ENCODE data around the gene SMARCA4.

The SMARCA4 gene

GRCh38 chr19:11007962-11008532, 47.2 kb downstream of the SMARCA4 start:
- H3K4me3 ChIP-seq (ENCODE audit: low read length in 2 of 2): no peak overlapping the region
- H3K9me3 ChIP-seq (ENCODE audit: control insufficient read depth in 2 of 2, low read length in 2 of 2): no peaks in the 10 kb centered on the region
- peaks cover 53 to 54% of the 10 kb centered on the region in 2 donors for H3K36me3 ChIP-seq (ENCODE audit: control insufficient read depth in 2 of 2, insufficient read depth in 2 of 2, low read length in 2 of 2)
- H3K9ac ChIP-seq (ENCODE audit: low read depth in 1 of 2, low read length in 2 of 2): no peak overlapping the region
- no peak overlapping the region for H3K27ac ChIP-seq (ENCODE audit: low read depth in 2 of 2, low read length in 2 of 2)
- no peaks in the 10 kb centered on the region for H3K27me3 ChIP-seq (ENCODE audit: control insufficient read depth in 2 of 2, insufficient read depth in 2 of 2, low read length in 2 of 2)
- no peaks in the 10 kb centered on the region for H3K4me1 ChIP-seq (ENCODE audit: control insufficient read depth in 2 of 2, insufficient read depth in 2 of 2, low read length in 2 of 2)

GRCh38 chr19:11010041-11010440, 49.2 kb downstream of the SMARCA4 start:
- Histone ChIP-seq H3K27ac (ENCODE audit: low read depth in 2 of 2, low read length in 2 of 2) (no peak overlapping the region), H3K27me3 (ENCODE audit: control insufficient read depth in 2 of 2, insufficient read depth in 2 of 2, low read length in 2 of 2) (no peaks in the 10 kb centered on the region), H3K36me3 (ENCODE audit: control insufficient read depth in 2 of 2, insufficient read depth in 2 of 2, low read length in 2 of 2) (peaks cover 63% of the 10 kb centered on the region in 2 donors), H3K4me3 (ENCODE audit: low read length in 2 of 2) (no peak overlapping the region), H3K9ac (ENCODE audit: low read depth in 1 of 2, low read length in 2 of 2) (no peak overlapping the region), H3K9me3 (ENCODE audit: control insufficient read depth in 2 of 2, low read length in 2 of 2) (no peaks in the 10 kb centered on the region), H3K4me1 (ENCODE audit: control insufficient read depth in 2 of 2, insufficient read depth in 2 of 2, low read length in 2 of 2) (no peaks in the 10 kb centered on the region)

- no peak overlapping the region for H3K4me3 ChIP-seq (ENCODE audit: low read length in 2 of 2)
- no peaks in the 10 kb centered on the region for H3K4me1 ChIP-seq (ENCODE audit: control insufficient read depth in 2 of 2, insufficient read depth in 2 of 2, low read length in 2 of 2)
- H3K36me3 ChIP-seq (ENCODE audit: control insufficient read depth in 2 of 2, insufficient read depth in 2 of 2, low read length in 2 of 2): peaks cover 67 to 70% of the 10 kb centered on the region in 2 donors
- H3K27me3 ChIP-seq (ENCODE audit: control insufficient read depth in 2 of 2, insufficient read depth in 2 of 2, low read length in 2 of 2): no peaks in the 10 kb centered on the region
- no peaks in the 10 kb centered on the region for H3K9me3 ChIP-seq (ENCODE audit: control insufficient read depth in 2 of 2, low read length in 2 of 2)
- no peak overlapping the region for H3K9ac ChIP-seq (ENCODE audit: low read depth in 1 of 2, low read length in 2 of 2)
- no peak overlapping the region for H3K27ac ChIP-seq (ENCODE audit: low read depth in 2 of 2, low read length in 2 of 2)
Measured at GRCh38 chr19:11012507-11012906, 51.7 kb downstream of the SMARCA4 start.

GRCh38 chr19:11013771-11014170, 52.9 kb downstream of the SMARCA4 start:
- H3K9me3 ChIP-seq (ENCODE audit: control insufficient read depth in 2 of 2, low read length in 2 of 2): no peaks in the 10 kb centered on the region
- H3K4me3 ChIP-seq (ENCODE audit: low read length in 2 of 2): no peak overlapping the region
- H3K27ac ChIP-seq (ENCODE audit: low read depth in 2 of 2, low read length in 2 of 2): no peak overlapping the region
- H3K9ac ChIP-seq (ENCODE audit: low read depth in 1 of 2, low read length in 2 of 2): no peak overlapping the region
- peaks cover 60 to 71% of the 10 kb centered on the region in 2 donors for H3K36me3 ChIP-seq (ENCODE audit: control insufficient read depth in 2 of 2, insufficient read depth in 2 of 2, low read length in 2 of 2)
- peaks cover 3 to 12% of the 10 kb centered on the region in 2 donors for H3K4me1 ChIP-seq (ENCODE audit: control insufficient read depth in 2 of 2, insufficient read depth in 2 of 2, low read length in 2 of 2)
- H3K27me3 ChIP-seq (ENCODE audit: control insufficient read depth in 2 of 2, insufficient read depth in 2 of 2, low read length in 2 of 2): no peaks in the 10 kb centered on the region

GRCh38 chr19:11014403-11014911, 53.6 kb downstream of the SMARCA4 start:
- H3K27me3 ChIP-seq (ENCODE audit: control insufficient read depth in 2 of 2, insufficient read depth in 2 of 2, low read length in 2 of 2): no peaks in the 10 kb centered on the region
- H3K27ac ChIP-seq (ENCODE audit: low read depth in 2 of 2, low read length in 2 of 2): no peak overlapping the region
- peaks cover 64 to 73% of the 10 kb centered on the region in 2 donors for H3K36me3 ChIP-seq (ENCODE audit: control insufficient read depth in 2 of 2, insufficient read depth in 2 of 2, low read length in 2 of 2)
- no peak overlapping the region for H3K4me3 ChIP-seq (ENCODE audit: low read length in 2 of 2)
- H3K4me1 ChIP-seq (ENCODE audit: control insufficient read depth in 2 of 2, insufficient read depth in 2 of 2, low read length in 2 of 2): peaks cover 5 to 14% of the 10 kb centered on the region in 2 donors
- no peaks in the 10 kb centered on the region for H3K9me3 ChIP-seq (ENCODE audit: control insufficient read depth in 2 of 2, low read length in 2 of 2)
- H3K9ac ChIP-seq (ENCODE audit: low read depth in 1 of 2, low read length in 2 of 2): no peak overlapping the region

- Histone ChIP-seq H3K9me3 (ENCODE audit: control insufficient read depth in 2 of 2, low read length in 2 of 2) (no peaks in the 10 kb centered on the region), H3K27me3 (ENCODE audit: control insufficient read depth in 2 of 2, insufficient read depth in 2 of 2, low read length in 2 of 2) (no peaks in the 10 kb centered on the region), H3K36me3 (ENCODE audit: control insufficient read depth in 2 of 2, insufficient read depth in 2 of 2, low read length in 2 of 2) (peaks cover 66 to 75% of the 10 kb centered on the region in 2 donors), H3K27ac (ENCODE audit: low read depth in 2 of 2, low read length in 2 of 2) (no peak overlapping the region), H3K4me1 (ENCODE audit: control insufficient read depth in 2 of 2, insufficient read depth in 2 of 2, low read length in 2 of 2) (peaks cover 5 to 14% of the 10 kb centered on the region in 2 donors), H3K9ac (ENCODE audit: low read depth in 1 of 2, low read length in 2 of 2) (no peak overlapping the region), H3K4me3 (ENCODE audit: low read length in 2 of 2) (no peak overlapping the region)
Measured at GRCh38 chr19:11016631-11017030, 55.8 kb downstream of the SMARCA4 start.

GRCh38 chr19:11017275-11018035, 56.6 kb downstream of the SMARCA4 start:
- Histone ChIP-seq H3K9ac (ENCODE audit: low read depth in 1 of 2, low read length in 2 of 2) (no peak overlapping the region), H3K9me3 (ENCODE audit: control insufficient read depth in 2 of 2, low read length in 2 of 2) (no peaks in the 10 kb centered on the region), H3K36me3 (ENCODE audit: control insufficient read depth in 2 of 2, insufficient read depth in 2 of 2, low read length in 2 of 2) (peaks cover 67 to 80% of the 10 kb centered on the region in 2 donors), H3K4me1 (ENCODE audit: control insufficient read depth in 2 of 2, insufficient read depth in 2 of 2, low read length in 2 of 2) (peaks cover 5 to 14% of the 10 kb centered on the region in 2 donors), H3K27me3 (ENCODE audit: control insufficient read depth in 2 of 2, insufficient read depth in 2 of 2, low read length in 2 of 2) (no peaks in the 10 kb centered on the region), H3K4me3 (ENCODE audit: low read length in 2 of 2) (no peak overlapping the region), H3K27ac (ENCODE audit: low read depth in 2 of 2, low read length in 2 of 2) (peak overlapping the region in 1 of 2 donors; percentile 56)

- Histone ChIP-seq H3K4me3 (ENCODE audit: low read length in 2 of 2) (peak overlapping the region in 1 of 2 donors; percentile 26), H3K27me3 (ENCODE audit: control insufficient read depth in 2 of 2, insufficient read depth in 2 of 2, low read length in 2 of 2) (no peaks in the 10 kb centered on the region), H3K9ac (ENCODE audit: low read depth in 1 of 2, low read length in 2 of 2) (peak overlapping the region in 1 of 2 donors; percentile 45), H3K36me3 (ENCODE audit: control insufficient read depth in 2 of 2, insufficient read depth in 2 of 2, low read length in 2 of 2) (peaks cover 65 to 79% of the 10 kb centered on the region in 2 donors), H3K27ac (ENCODE audit: low read depth in 2 of 2, low read length in 2 of 2) (peak overlapping the region; percentile 49 to 56), H3K4me1 (ENCODE audit: control insufficient read depth in 2 of 2, insufficient read depth in 2 of 2, low read length in 2 of 2) (peaks cover 5 to 14% of the 10 kb centered on the region in 2 donors), H3K9me3 (ENCODE audit: control insufficient read depth in 2 of 2, low read length in 2 of 2) (no peaks in the 10 kb centered on the region)
Measured at GRCh38 chr19:11018179-11018578, 57.3 kb downstream of the SMARCA4 start.

GRCh38 chr19:11018763-11019162, 57.9 kb downstream of the SMARCA4 start:
- H3K36me3 ChIP-seq (ENCODE audit: control insufficient read depth in 2 of 2, insufficient read depth in 2 of 2, low read length in 2 of 2): peaks cover 65 to 79% of the 10 kb centered on the region in 2 donors
- H3K27ac ChIP-seq (ENCODE audit: low read depth in 2 of 2, low read length in 2 of 2): peak overlapping the region; percentile 49 to 56
- no peak overlapping the region for H3K9ac ChIP-seq (ENCODE audit: low read depth in 1 of 2, low read length in 2 of 2)

GRCh38 chr19:11019262-11019661, 58.4 kb downstream of the SMARCA4 start:
- peaks cover 65 to 78% of the 10 kb centered on the region in 2 donors for H3K36me3 ChIP-seq (ENCODE audit: control insufficient read depth in 2 of 2, insufficient read depth in 2 of 2, low read length in 2 of 2)
- no peak overlapping the region for H3K27ac ChIP-seq (ENCODE audit: low read depth in 2 of 2, low read length in 2 of 2)
- peaks cover 5 to 14% of the 10 kb centered on the region in 2 donors for H3K4me1 ChIP-seq (ENCODE audit: control insufficient read depth in 2 of 2, insufficient read depth in 2 of 2, low read length in 2 of 2)
- no peak overlapping the region for H3K9ac ChIP-seq (ENCODE audit: low read depth in 1 of 2, low read length in 2 of 2)
- H3K9me3 ChIP-seq (ENCODE audit: control insufficient read depth in 2 of 2, low read length in 2 of 2): no peaks in the 10 kb centered on the region
- no peaks in the 10 kb centered on the region for H3K27me3 ChIP-seq (ENCODE audit: control insufficient read depth in 2 of 2, insufficient read depth in 2 of 2, low read length in 2 of 2)
- no peak overlapping the region for H3K4me3 ChIP-seq (ENCODE audit: low read length in 2 of 2)

More at GRCh38 chr19:11018763-11019162, 57.9 kb downstream of the SMARCA4 start:
- H3K9me3 ChIP-seq (ENCODE audit: control insufficient read depth in 2 of 2, low read length in 2 of 2): no peaks in the 10 kb centered on the region
- no peak overlapping the region for H3K4me3 ChIP-seq (ENCODE audit: low read length in 2 of 2)
- no peaks in the 10 kb centered on the region for H3K27me3 ChIP-seq (ENCODE audit: control insufficient read depth in 2 of 2, insufficient read depth in 2 of 2, low read length in 2 of 2)
- H3K4me1 ChIP-seq (ENCODE audit: control insufficient read depth in 2 of 2, insufficient read depth in 2 of 2, low read length in 2 of 2): peaks cover 5 to 14% of the 10 kb centered on the region in 2 donors

Data from mucosa of rectum (tissue), 2 donors.